Breast epithelium (tissue), 3 donors: ENCODE results near the gene LINGO3.

Experiments used
- POLR2A ChIP-seq: fragments of 450-650 bp; IDR thresholded peaks from one replicate; pipeline ENCODE4 v1.6.1; 2016; ENCODE audit warnings: antibody characterized with exemption, mild to moderate bottlenecking, moderate library complexity
- POLR2AphosphoS5 ChIP-seq, 3 donors: sonication (generic); formaldehyde crosslinking; IDR thresholded peaks; one replicate each; pipeline ENCODE4 v1.6.1; 2017; ENCODE audit warnings: antibody characterized with exemption in 3 of 3

DNA sequence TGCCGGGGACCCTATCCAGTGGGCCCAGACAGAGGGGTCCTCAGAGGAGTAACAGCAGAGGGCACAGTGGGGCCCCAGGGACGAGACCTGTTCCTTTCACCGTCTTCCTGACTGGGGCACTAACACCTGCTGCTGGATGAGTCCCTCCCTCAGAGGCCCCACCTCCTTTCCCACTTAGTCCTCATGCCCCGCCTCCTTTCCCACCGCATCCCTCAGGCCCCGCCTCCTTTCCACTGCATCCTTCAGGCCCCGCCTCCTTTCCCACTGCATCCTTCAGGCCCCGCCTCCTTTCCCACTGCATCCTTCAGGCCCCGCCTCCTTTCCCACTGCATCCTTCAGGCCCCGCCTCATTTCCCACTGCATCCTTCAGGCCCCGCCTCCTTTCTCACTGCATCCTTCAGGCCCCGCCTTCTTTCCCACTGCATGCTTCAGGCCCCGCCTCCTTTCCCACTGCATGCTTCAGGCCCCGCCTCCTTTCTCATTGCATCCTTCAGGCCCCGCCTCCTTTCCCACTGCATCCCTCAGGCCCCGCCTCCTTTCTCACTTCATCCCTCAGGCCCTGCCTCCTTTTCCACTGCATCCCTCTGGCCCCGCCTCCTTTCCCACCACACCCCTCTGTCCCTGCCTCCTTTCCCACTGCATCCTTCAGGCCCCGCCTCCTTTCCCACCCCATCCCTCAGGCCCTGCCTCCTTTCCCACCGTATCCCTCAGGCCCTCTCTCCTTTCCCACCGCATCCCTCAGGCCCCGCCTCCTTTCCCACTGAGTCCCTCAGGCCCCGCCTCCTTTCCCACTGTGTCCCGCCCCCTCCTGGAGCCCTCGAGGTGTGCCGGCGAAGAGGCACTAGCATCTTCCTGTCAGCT is 27.3 kb upstream of the LINGO3 start:
- TF ChIP-seq POLR2AphosphoS5 (IDR thresholded peaks at IDR 0.05) (no peak), POLR2A (no peak)
